Measurements from ENCODE around the gene KRTAP4-7.
"Not testable (repeated sequence)": the region's sequence is repeated elsewhere in the genome, so short reads cannot be mapped to it uniquely, and the experiment has no call there.

Gene KRTAP4-7

GRCh38 chr17:41084100-41084856, at the start of gene KRTAP4-7:
KRTAP4-7 (plus strand) TSS chr17:41084150; CDS start chr17:41084207, 57 bp downstream.
- not testable (repeated sequence) for DNase-seq

DNA sequence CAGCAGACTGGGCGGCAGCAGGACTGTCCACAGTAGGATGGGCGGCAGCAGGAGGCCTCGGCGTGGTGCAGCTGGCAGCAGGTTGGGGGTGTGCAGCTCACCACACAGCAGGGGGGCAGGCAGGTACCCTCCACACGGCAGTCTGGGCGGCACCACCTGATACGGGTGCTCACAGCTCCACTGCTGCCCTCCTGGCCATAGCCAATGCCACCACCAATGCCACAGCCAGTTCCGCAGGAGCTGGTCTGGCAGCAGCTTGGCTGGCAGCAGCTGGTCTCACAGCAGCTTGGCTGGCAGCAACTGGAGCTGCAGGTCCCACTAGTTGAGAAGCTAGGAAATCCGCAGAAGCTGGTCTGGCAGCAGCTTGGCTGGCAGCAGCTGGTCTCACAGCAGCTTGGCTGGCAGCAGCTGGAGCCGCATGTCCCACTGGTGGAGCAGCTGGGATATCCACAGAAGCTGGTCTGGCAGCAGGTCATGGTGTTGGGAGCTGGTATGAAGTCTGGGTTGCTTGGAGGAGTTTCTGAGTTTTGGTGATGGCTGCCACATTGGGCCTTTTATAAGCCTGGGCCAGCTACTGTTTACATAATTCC, 49.5 kb upstream of the KRTAP4-7 start, which contains the start of gene KRTAP1-3:
TSS of gene KRTAP1-3 (minus strand) at position 529 of the 590 bp plus-strand sequence. CDS start at position 476, 53 bp downstream.
- not testable (repeated sequence) for DNase-seq

DNA sequence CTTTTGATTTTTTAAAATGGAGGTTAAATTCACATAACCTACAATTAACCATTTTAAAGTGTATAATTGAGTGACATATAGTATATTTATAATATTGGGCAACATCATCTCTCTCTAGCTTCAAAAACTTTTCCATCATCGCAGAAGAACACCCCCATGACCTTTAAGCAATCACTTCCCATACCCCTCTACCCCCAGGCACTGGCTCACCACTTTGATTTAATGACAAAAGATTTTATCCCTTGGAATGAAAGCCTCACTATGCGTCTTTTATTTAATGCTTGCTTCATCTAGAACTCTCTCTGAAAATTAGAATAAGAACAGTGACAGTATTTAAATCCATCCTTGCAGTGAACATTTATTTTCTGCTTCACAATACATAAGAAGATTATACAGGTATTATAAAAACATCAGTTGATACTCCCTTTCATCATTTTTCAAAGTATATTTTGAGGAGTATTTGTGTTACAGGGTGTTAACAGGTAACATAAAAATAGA, 46.0 kb upstream of the KRTAP4-7 start:
- no peak for DNase-seq

GRCh38 chr17:41040783-41041571, 43.0 kb upstream of the KRTAP4-7 start, which contains the start of gene KRTAP1-1:
KRTAP1-1 (minus strand) TSS chr17:41041450; CDS start chr17:41041397, 53 bp downstream.
- DNase-seq = not testable (repeated sequence)

DNA sequence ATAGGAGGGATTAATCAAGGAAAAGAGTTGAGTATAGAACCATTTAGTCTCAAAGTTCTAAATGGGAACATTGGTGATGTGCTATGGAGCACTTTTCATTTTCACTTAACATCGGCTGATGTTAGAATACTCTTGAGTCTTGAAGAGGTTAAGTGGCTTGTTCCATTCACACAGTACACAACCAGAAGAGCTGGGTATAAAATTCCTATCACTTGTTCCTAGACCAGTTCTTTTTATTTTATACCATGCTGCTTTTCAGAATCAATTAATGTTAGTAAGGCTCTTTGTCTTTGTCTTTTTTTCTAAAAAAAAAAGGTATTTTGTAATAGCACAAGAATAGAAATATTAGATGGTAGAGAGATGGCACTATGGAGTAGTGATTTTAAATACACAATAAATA, 41.0 kb upstream of the KRTAP4-7 start:
- no peak for DNase-seq

DNA sequence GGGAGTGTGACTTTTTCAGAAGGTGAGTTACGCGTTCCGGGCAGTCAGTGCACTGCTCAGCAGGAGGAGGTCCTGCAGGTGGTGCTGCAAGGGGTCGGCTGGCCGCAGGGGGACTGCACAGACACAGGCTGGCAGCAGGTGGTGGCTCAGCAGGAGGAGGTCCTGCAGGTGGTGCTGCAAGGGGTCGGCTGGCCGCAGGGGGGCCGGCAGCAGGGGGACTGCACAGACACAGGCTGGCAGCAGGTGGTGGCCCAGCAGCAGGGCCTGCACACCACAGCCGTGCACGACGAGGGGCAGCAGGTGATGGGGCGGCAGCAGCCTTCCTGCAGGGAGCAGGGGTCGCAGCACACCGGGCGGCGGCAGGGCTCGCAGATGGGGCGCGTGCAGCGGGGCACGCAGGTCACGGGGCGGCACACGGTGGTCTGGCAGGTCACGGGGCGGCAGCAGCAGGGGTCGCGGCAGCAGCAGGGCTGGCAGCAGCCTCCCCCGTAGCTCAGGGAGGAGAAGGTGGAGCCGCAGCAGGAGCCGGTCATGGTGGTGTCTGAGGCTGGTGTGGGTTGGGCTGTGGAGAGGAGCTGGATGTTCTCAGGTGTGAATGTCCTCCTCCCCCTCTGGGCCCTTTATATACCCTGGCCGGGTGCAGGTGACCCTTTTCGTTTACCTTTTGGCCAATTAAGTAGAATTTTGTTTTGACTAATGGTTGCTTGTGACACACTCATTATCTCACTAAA, 37.0 kb upstream of the KRTAP4-7 start, which contains the start of gene KRTAP2-1:
TSS of gene KRTAP2-1 (minus strand) at position 582 of the 731 bp plus-strand sequence. CDS start at position 533, 49 bp downstream.
- not testable (repeated sequence) for DNase-seq

DNA sequence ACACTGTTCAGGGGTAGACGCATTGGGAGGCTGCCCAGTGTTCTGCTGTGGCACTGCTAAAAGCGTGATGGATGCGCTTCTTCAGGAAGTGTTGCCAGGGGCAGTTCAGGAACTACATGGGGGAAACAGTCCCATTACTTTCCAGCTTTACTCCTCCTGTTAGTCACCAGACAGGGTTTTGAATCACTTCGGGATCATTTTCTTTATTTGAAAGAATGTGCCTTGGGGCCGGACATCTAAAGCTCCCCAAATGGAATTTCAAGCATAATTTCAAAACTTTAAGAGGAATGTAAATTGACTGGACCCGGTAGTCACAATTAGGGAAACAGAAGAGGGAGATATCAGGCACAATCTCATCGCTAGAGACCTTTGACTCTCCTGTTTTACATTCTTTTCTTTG, 35.5 kb upstream of the KRTAP4-7 start:
- no peak for DNase-seq

DNA sequence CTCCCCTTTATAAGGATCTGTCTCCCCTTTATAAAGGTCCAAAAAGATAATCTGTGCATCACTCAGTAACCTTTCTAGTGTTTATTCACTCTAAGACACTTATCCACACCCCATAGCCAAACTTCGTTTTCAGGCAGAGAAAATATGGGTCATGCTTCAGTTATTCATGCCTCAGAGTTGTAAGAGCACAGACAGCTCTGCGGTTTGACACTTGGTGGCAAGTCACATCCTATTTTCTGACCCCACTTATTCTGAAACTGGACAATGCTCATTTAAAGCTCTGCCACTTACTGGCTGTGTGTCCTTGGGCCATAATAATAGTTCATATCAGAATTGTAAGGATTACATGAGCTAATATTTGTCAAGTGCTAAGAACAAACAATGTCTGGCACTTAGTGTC, 34.8 kb upstream of the KRTAP4-7 start:
- DNase-seq = no peak

- no peak for DNase-seq
Measured at GRCh38 chr17:41052566-41052965, 31.4 kb upstream of the KRTAP4-7 start.

GRCh38 chr17:41054025-41054424, 29.9 kb upstream of the KRTAP4-7 start:
- no peak for DNase-seq

DNA sequence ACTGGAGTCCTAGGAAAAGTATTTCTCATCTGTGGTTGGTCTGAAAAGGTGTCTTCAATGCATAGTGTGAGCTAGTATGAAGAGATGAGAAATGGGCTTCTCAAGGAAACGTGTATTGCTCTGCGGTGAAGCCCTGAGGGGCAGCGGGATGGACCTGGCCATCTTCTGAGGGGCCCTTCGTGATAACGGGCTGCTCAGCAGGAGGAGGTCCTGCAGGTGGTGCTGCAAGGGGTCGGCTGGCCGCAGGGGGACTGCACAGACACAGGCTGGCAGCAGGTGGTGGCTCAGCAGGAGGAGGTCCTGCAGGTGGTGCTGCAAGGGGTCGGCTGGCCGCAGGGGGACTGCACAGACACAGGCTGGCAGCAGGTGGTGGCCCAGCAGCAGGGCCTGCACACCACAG, 29.4 kb upstream of the KRTAP4-7 start:
- DNase-seq = not testable (repeated sequence)

GRCh38 chr17:41055130-41055529, 28.8 kb upstream of the KRTAP4-7 start, which contains the start of gene KRTAP2-2:
KRTAP2-2 (minus strand) TSS chr17:41055230; CDS start chr17:41055211, 19 bp downstream.
- not testable (repeated sequence) for DNase-seq

DNA sequence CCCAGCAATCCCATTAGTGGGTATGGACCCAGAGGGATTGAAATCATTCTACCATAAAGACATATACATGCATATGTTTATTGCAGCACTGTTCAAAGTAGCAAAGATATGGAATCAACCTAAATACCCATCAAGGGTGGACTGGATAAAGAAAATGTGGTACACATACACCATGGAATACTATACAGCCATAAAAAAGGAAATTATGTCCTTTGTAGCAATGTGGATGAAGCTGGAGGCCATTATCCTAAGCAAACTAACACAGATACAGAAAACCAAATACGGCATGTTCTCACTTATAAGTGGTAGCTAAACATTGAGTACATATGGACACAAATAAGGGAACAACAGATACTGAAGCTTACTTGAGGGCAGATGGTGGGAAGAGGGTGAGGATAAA, 26.4 kb upstream of the KRTAP4-7 start:
- DNase-seq = no peak

GRCh38 chr17:41058741-41059140, 25.2 kb upstream of the KRTAP4-7 start:
- no peak for DNase-seq

DNA sequence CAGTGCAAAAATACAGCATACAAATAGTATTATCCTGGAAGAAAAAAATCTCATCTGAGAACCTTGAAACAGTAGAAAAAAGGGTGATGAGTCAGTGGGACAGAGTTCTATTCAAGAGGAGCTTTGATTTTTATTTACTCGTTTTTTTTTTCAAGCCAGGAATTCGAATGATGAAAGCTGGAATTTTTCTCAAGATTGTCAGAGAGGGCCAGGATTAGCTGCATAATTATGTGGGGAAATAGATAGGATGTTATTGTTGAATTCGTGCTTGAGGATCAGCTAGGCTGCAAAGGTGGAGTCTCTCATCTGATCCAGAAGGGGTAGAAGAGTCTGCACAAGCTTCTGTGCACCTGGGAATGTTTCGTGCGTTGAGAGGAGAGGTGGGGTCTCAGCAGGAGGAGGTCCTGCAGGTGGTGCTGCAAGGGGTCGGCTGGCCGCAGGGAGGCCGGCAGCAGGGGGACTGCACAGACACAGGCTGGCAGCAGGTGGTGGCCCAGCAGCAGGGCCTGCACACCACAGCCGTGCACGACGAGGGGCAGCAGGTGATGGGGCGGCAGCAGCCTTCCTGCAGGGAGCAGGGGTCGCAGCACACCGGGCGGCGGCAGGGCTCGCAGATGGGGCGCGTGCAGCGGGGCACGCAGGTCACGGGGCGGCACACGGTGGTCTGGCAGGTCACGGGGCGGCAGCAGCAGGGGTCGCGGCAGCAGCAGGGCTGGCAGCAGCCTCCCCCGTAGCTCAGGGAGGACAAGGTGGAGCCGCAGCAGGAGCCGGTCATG, 24.5 kb upstream of the KRTAP4-7 start:
- DNase-seq = not testable (repeated sequence)

DNA sequence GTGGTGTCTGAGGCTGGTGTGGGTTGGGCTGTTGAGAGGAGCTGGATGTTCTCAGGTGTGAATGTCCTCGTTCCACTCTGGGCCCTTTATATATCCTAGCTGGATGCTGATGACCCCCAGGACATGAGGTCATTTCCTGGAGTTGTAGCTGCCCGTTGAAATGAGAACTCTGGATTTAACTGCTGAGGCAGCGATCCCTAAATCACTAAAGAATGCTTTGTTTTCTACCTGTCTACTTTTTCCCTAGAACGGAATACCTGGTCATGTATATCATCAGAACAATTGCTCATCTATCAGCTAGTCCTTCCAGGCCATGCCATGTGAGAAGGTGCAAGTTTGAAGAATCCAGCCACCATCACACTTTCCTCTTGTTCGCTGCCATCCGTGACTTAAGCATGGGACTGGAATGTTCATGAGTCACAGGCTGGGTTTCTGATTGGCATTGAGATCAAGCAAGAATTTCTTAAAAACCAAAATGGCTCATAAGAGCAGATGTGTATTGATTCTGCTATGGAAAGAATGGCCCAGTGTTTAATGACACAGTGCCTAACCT, 23.8 kb upstream of the KRTAP4-7 start, which contains the start of gene KRTAP2-3:
TSS of gene KRTAP2-3 (minus strand) at position 63 of the 553 bp plus-strand sequence. CDS start 64 bp downstream, outside the sequence.
- DNase-seq = no peak

DNA sequence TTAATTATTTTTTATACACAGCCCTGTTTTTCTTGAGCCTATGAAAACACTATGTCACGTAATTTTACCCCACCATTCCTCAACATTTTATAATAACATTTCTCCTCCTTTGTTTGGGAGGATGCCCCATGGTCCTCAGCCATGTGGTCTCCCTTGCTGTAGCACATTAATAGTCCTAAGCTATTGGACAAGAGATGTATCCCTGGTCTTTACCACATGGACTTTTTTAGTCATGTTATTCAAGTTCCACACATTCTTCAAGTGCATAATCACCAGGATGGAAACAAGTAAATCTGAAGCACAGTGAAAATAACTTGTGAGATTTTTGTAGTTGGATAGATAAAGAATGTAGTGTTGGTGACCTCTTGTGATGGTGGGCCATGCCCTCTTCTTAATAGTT, 22.0 kb upstream of the KRTAP4-7 start:
- DNase-seq = no peak

GRCh38 chr17:41063449-41063848, 20.5 kb upstream of the KRTAP4-7 start:
- DNase-seq = no peak

DNA sequence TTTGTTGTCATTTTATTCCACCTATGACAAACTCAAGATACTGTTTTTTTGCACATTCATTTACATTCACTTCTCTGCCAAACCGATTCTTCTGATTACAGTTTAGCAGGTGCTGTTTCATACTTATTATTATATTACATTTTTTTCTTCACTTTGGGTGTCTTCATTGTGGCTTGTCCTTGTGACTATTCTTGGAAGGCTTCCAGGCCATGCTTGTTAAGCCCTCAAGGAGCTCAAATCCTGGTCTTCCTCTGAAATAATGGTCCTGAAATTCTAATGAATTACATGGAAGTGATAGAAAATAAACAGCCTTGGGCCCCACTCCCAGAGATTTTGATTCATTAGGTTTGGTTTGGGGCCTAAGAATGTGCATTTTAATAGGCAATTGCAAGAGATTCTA, 19.6 kb upstream of the KRTAP4-7 start:
- no peak for DNase-seq

DNA sequence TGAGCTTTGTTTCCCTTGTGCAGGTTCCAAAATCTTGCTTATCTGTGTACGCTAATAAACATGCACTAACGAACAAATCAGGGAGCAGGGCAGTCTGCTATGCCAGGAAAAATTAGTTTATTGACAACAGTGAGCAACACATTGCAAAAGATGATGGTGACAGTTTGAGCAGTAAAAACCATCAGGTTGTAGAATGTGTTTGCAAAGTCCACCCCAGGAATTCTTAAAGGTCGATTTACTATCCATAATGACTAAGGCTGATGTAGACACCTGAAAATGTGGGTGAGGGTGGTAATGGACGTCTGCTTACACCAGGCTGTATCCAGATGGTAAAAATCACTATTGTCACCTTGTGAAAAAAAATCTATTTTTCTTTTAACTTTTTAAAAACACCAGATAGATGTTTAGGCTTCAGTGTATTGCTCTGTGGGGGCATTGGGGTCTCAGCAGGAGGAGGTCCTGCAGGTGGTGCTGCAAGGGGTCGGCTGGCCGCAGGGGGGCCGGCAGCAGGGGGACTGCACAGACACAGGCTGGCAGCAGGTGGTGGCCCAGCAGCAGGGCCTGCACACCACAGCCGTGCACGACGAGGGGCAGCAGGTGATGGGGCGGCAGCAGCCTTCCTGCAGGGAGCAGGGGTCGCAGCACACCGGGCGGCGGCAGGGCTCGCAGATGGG, 18.8 kb upstream of the KRTAP4-7 start:
- DNase-seq = not testable (repeated sequence)

Measured in NCI-H446 treated with DMSO at 0.1 percent for 48 hours (cell line).